ENCODE data around the gene PPM1F.

DNA sequence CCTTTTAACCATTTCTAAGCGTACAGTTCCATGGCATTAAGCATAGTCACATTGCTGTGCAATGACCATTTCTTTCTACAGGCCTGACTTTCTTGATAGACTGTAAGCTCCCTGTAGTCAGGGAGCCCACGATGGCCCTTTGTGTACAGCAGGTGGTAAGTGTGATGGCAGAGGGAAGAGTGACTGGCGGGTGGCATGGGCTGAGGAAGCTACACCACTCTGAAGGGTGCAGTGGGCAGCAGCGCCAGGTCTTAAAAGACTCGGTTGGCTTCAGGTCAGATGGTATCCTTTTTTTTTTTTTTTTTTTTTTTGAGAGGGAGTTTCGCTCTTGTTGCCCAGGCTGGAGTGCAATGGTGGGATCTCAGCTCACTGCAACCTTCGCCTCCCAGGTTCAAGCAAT, 1.6 kb downstream of the PPM1F start:
- TF ChIP-seq, protein P1, sequence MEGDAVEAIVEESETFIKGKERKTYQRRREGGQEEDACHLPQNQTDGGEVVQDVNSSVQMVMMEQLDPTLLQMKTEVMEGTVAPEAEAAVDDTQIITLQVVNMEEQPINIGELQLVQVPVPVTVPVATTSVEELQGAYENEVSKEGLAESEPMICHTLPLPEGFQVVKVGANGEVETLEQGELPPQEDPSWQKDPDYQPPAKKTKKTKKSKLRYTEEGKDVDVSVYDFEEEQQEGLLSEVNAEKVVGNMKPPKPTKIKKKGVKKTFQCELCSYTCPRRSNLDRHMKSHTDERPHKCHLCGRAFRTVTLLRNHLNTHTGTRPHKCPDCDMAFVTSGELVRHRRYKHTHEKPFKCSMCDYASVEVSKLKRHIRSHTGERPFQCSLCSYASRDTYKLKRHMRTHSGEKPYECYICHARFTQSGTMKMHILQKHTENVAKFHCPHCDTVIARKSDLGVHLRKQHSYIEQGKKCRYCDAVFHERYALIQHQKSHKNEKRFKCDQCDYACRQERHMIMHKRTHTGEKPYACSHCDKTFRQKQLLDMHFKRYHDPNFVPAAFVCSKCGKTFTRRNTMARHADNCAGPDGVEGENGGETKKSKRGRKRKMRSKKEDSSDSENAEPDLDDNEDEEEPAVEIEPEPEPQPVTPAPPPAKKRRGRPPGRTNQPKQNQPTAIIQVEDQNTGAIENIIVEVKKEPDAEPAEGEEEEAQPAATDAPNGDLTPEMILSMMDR (optimal IDR thresholded peaks at IDR 0.05 in 1 of 3, IDR thresholded peaks at IDR 0.05 in 1 of 3, conservative IDR thresholded peaks at IDR 0.05 in 1 of 3; ENCODE audit: extremely low read depth in 1 of 3, insufficient read depth in 2 of 3, low read length in 3 of 3) = no peak
- no peak for TF ChIP-seq EZH2 (IDR thresholded peaks at IDR 0.05; ENCODE audit: low read length)

Data from keratinocyte (primary cell).